Common myeloid progenitor, CD34-positive (primary cell): Measurements from ENCODE around the gene CCR4.

ENCODE experiments used
- CTCF ChIA-PET: fragments of 350-600 bp; sonication (Branson Sonifier 250); formaldehyde crosslinking; loops from one replicate; lab custom pipeline; 2021; ENCODE audit warnings: antibody characterized with exemption; lab: Charles Lee
- POLR2A ChIA-PET: fragments of 350-600 bp; sonication (Branson Sonifier 250); formaldehyde crosslinking; loops from one replicate; lab custom pipeline; 2021; ENCODE audit warnings: antibody characterized with exemption; lab: Charles Lee
- DNase-seq, 3 donors: peaks; one replicate each; pipeline versions ENCODE4 v3.0.0 to v3.0.0-alpha.2; 2013
- H3K27ac ChIP-seq, 2 experiments: 1 replicate in 1 of 2; 2 replicates in 1 of 2; pipeline ENCODE4 v1.7.0; 2013; ENCODE audit warnings: inconsistent platforms in 2 of 2, low read length in 2 of 2, mild to moderate bottlenecking in 2 of 2, low read depth in 1 of 2, moderate library complexity in 1 of 2; ENCODE audit not compliant: severe bottlenecking in 2 of 2, insufficient read depth in 1 of 2, poor library complexity in 1 of 2
- H3K27me3 ChIP-seq, 5 experiments: replicated peaks in 2 of 5; 1 replicate in 3 of 5; 2 replicates in 2 of 5; pipeline versions ENCODE4 v1.6.1 to v1.7.0; 2013; ENCODE audit warnings: low read length in 4 of 5, mild to moderate bottlenecking in 2 of 5, moderate library complexity in 2 of 5, inconsistent platforms in 1 of 5; ENCODE audit not compliant: insufficient read depth in 5 of 5, control insufficient read depth in 4 of 5
- H3K36me3 ChIP-seq, 4 experiments: 1 replicate in 2 of 4; 2 replicates in 2 of 4; pipeline versions ENCODE4 v1.6.1 to v1.7.0; 2013; ENCODE audit warnings: low read length in 3 of 4, control low read depth in 1 of 4, mild to moderate bottlenecking in 1 of 4; ENCODE audit not compliant: control insufficient read depth in 4 of 4, insufficient read depth in 4 of 4
- H3K4me1 ChIP-seq, 4 experiments: 1 replicate in 3 of 4; 2 replicates in 1 of 4; pipeline versions ENCODE4 v1.6.1 to v1.7.1; 2013; ENCODE audit warnings: low read length in 3 of 4, mild to moderate bottlenecking in 3 of 4, control low read depth in 1 of 4, inconsistent platforms in 1 of 4, moderate library complexity in 1 of 4; ENCODE audit not compliant: control insufficient read depth in 4 of 4, insufficient read depth in 4 of 4; ENCODE audit errors: control extremely low read depth in 1 of 4
- H3K4me3 ChIP-seq, 7 experiments: 1 replicate in 4 of 7; 2 replicates in 3 of 7; pipeline versions ENCODE4 v1.5.1 to v1.7.0; 2013; ENCODE audit warnings: mild to moderate bottlenecking in 7 of 7, low read length in 6 of 7, moderate library complexity in 6 of 7, inconsistent platforms in 2 of 7, low read depth in 2 of 7, control low read depth in 1 of 7; ENCODE audit not compliant: insufficient read depth in 4 of 7, control insufficient read depth in 1 of 7; ENCODE audit errors: extremely low read depth in 1 of 7
- H3K9me3 ChIP-seq, 5 experiments: 1 replicate in 4 of 5; 2 replicates in 1 of 5; pipeline versions ENCODE4 v1.6.1 to v1.7.1; 2013; ENCODE audit warnings: low read length in 4 of 5, mild to moderate bottlenecking in 2 of 5, inconsistent platforms in 1 of 5, low read depth in 1 of 5, moderate library complexity in 1 of 5; ENCODE audit not compliant: control insufficient read depth in 4 of 5, insufficient read depth in 2 of 5; ENCODE audit errors: control extremely low read depth in 1 of 5
- WGBS: methylation state at CpG from one replicate; pipeline ENCODE4 v1.1.5; 2013; ENCODE audit not compliant: insufficient coverage; 5-methylcytosine and 5-hydroxymethylcytosine counted together

CCR4 gene

DNA sequence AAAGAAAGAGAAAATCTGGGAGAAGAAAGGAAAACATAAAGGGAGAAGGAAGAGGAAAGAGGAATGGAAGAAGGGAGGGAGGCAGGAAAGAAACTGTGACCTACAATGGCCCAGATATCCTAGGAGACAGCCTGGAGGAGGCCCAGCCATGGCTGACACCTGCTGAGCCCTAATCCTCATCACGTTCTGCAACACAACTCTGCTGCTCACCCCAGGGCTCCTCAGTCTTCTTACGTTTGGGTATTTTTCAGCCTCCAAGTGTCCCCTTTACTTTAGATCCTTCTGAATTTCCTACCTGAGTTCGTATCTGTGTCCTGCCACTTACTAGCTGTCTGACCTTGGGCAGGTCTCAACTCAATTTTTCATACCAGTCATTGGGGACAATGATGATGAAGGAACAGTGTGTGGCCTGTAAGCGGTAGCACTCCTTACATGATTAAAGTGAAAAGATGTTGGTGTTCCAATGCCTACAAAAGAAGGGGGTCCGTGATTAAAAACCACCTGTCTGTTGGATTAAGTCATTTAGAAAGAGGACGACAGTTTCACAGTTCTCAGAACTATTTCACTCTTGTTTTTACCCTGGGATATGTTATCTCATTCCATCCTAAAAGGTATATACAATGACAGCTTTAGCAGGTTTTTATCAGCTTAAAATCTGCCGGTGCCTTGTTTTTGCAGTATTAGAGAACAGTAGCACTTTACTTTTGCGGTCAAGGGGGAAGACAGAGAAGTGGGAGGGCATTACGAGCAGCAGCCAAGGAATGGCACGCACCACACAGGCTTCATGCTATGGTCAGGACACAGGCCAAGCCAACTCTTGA is 47.4 kb downstream of the CCR4 start:
- no peaks in the 10 kb centered on the region for H3K4me1 ChIP-seq
- H3K36me3 ChIP-seq, result peaks cover 7 to 27% (median 18%) of the 10 kb centered on the region in 4 experiments
- H3K9me3 ChIP-seq, result no peaks in the 10 kb centered on the region
- over 99% methylated on average over 10 of the region's 10 CpGs for WGBS
- ChIA-PET CTCF (interaction anchor here (0.6 to 1.0 kb wide), 3 partner anchors 9 to 372 kb away, joined by 3 to 4 read pairs (median 3); no protein-coding TSS in a partner anchor), POLR2A (no interaction called here)
- H3K4me3 ChIP-seq, result no peak overlapping the region
- no peaks in the 10 kb centered on the region for H3K27me3 ChIP-seq
- no peak for DNase-seq
- H3K27ac ChIP-seq, result no peak overlapping the region

DNA sequence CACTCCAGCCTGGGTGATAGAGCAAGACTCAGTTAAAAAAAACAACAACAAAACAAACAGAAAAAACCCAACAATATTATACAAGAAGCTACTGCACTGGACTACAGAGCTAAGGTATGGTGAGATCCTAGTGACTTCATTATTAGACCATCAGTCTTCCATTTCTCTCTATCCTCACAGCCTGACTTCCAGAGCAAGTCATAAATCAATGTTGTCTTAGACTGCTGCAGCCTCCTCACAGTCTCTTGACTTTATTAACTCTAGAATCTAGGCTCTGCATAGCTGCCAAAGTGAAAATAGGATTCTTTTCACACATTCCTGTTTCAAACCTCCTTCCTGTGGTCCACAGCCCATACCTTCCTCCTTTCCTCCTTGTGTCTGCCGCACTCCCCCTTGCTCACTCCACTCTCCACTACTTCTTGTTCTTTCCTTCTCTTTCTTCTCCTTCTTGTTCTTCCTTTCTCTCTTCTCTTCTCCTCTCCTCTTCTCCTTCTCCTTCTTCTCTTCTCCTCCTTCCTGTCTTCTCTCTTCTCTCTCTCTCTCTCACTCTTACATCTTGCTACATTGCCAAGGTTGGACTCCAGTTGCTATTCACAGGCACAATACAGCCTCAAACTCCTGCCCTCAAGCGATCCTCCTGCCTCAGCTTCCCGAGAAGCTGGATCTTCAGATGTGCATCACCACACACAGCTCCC is 49.4 kb downstream of the CCR4 start:
- Histone ChIP-seq H3K9me3 (no peaks in the 10 kb centered on the region), H3K27me3 (no peaks in the 10 kb centered on the region), H3K4me3 (no peak overlapping the region), H3K36me3 (peaks cover 10 to 38% (median 24%) of the 10 kb centered on the region in 4 experiments), H3K27ac (no peak overlapping the region), H3K4me1 (no peaks in the 10 kb centered on the region)
- DNase-seq, result no peak
- ChIA-PET POLR2A (no interaction called here), CTCF (interaction anchor here (0.8 kb wide), 1 partner anchor 48 kb away, joined by 3 read pairs; no protein-coding TSS in a partner anchor)
- 97% methylated on average over 3 of the region's 3 CpGs for WGBS

DNA sequence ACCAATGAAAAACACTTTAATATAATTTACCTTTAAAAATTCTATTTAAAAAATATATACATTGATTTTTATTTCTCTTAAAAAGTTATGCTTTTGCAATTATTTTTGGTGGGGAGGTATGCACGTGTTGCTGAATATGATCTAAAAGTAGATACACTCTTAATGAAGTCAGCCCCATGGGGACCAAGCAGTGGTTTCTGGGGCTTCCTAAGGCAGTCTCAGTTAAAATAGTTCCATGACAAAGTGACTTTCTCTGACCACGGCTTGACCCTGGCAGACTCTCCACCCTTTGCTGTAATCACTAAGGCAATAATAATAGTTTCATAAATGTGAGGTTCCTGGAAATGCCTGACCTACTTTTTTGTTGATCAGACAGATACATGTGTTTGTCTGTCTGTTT is 50.4 kb downstream of the CCR4 start:
- H3K4me1 ChIP-seq, result no peaks in the 10 kb centered on the region
- no peak overlapping the region for H3K27ac ChIP-seq
- no peaks in the 10 kb centered on the region for H3K9me3 ChIP-seq
- peaks cover 6 to 38% (median 22%) of the 10 kb centered on the region in 4 experiments for H3K36me3 ChIP-seq
- no peak overlapping the region for H3K4me3 ChIP-seq
- no peak for DNase-seq
- WGBS, result 57% methylated on average over 1 of the region's 2 CpGs
- POLR2A ChIA-PET, result no interaction called here
- CTCF ChIA-PET, result no interaction called here
- H3K27me3 ChIP-seq, result no peaks in the 10 kb centered on the region

DNA sequence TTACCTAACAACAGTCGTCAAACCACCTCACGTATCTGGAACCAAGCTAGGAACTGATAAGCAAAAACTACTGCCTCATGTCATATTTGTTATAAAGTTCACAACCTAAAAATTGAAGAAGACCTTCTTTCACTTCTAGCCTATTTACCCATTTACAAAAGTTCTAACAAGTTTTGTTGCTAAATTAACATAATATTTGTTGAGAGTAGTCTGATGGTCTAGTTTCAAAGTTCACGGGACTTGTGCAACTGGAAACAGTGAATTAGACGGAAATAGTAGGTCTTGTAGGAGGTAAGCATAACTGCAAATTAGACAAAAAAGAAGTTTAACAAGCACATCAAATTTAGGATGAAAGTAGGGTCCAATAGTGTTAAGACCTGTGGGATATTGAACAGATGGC is 51.9 kb downstream of the CCR4 start:
- H3K36me3 ChIP-seq, result peaks cover 4 to 46% (median 14%) of the 10 kb centered on the region in 4 experiments
- H3K4me1 ChIP-seq, result peaks cover 1 to 5% (median 2%) of the 10 kb centered on the region in 4 experiments
- ChIA-PET POLR2A (no interaction called here), CTCF (interaction anchor here (1.2 kb wide), 1 partner anchor 72 kb away, joined by 3 read pairs; no protein-coding TSS in a partner anchor)
- H3K27ac ChIP-seq, result no peak overlapping the region
- no peaks in the 10 kb centered on the region for H3K9me3 ChIP-seq
- DNase-seq, result no peak
- 96% methylated on average over 4 of the region's 4 CpGs for WGBS
- H3K27me3 ChIP-seq, result no peaks in the 10 kb centered on the region
- no peak overlapping the region for H3K4me3 ChIP-seq

DNA sequence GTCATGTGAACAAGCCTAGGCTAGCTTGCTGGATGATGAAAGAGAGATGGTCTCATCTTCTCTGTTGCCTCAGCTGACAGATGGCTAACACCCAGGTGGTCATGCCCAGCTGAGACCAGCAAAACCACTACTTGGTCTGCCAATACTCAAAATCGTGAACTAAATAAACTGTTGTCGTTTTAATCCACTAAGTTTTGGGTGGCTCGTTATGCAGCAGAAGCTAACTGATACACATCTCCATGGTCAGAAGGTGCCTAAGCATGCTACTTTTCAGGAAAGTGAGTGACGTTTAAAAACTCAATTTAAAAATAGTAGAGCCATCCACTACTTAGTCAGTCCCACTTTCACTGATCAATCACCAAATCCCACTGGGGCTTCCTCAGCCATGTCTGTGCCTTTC is 52.8 kb downstream of the CCR4 start:
- WGBS, result 98% methylated on average over 4 of the region's 4 CpGs
- H3K27me3 ChIP-seq, result no peaks in the 10 kb centered on the region
- H3K4me3 ChIP-seq, result no peak overlapping the region
- no peak overlapping the region for H3K27ac ChIP-seq
- POLR2A ChIA-PET, result no interaction called here
- H3K36me3 ChIP-seq, result peaks cover 4 to 45% (median 12%) of the 10 kb centered on the region in 4 experiments
- H3K4me1 ChIP-seq, result peaks cover 4 to 8% (median 6%) of the 10 kb centered on the region in 4 experiments
- CTCF ChIA-PET, result interaction anchor here (1.1 to 1.6 kb wide), 6 partner anchors 24 to 72 kb away, joined by 3 to 4 read pairs (median 4); no protein-coding TSS in a partner anchor
- DNase-seq, result no peak
- no peaks in the 10 kb centered on the region for H3K9me3 ChIP-seq

DNA sequence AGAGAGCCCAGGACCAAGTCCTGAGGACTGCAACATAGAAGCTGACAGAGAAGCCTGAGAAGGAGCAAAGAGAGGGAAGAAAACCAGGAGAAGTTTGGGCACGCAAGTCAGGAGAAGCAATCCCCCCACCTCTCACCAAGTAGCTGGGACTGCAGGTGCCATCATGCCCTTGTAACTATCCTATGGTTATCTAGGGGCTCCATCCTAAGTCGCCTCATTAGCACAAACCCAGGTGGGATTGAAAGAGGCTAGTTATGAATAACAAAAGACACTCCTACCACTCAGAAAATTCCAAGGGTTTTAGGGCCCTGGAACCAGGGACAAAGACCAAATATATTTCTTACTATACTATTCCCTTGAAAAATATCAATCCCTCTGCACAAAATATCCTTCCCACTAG is 53.5 kb downstream of the CCR4 start:
- Histone ChIP-seq H3K4me1 (peaks cover 4 to 8% (median 6%) of the 10 kb centered on the region in 4 experiments), H3K4me3 (no peak overlapping the region), H3K36me3 (peaks cover 4 to 43% (median 13%) of the 10 kb centered on the region in 4 experiments), H3K9me3 (peaks cover 0 to 3% (median 0%) of the 10 kb centered on the region in 5 experiments), H3K27me3 (no peaks in the 10 kb centered on the region), H3K27ac (no peak overlapping the region)
- 100% methylated on average over 1 of the region's 2 CpGs for WGBS
- ChIA-PET POLR2A (no interaction called here), CTCF (interaction anchor here (1.1 to 1.6 kb wide), 6 partner anchors 14 to 70 kb away, joined by 3 to 4 read pairs (median 4); no protein-coding TSS in a partner anchor)
- DNase-seq, result no peak
